ENCODE results near the gene CDK3. TPM values are rescaled to one million over a fixed set of nuclear protein-coding genes. Genes with fewer than 3 reads are reported as not detected.

CDK3 gene
- total and polyA plus RNA-seq, 4 donors, result 3.8 to 16.9 (median 12.1) TPM

DNA sequence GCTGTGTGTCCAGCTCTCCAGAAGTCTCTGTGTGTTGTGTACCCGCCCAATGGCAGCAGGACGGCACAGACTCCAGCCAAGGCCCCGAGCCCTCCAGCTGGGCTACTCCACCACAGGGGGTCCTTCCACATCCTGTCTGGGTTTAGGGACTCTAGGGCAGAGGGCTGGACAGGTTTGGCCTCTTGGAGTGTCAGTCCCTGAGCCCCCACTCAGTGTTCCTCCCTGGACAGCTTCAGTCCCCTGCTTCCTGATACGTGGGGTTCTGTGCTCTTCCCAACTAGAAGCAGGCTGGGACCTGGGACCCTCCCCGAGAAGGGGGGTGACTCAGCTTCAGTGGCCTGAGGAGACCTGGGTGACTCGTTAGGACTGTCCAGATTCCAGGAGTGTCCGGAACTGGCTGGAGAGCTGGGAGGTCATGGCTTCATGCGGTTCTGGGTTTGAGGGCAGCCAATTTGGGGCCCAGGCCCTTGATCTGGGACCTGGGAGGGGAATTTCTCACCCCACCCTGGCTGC, 4.2 kb downstream of the CDK3 start:
- Histone ChIP-seq H3K9me3 (ENCODE audit: control insufficient read depth, insufficient read depth, low read length) (no peaks in the 10 kb centered on the region), H3K27me3 (ENCODE audit: control insufficient read depth, insufficient read depth, low read length) (no peaks in the 10 kb centered on the region), H3K4me1 (ENCODE audit: control insufficient read depth, insufficient read depth, low read length) (peaks cover 11% of the 10 kb centered on the region), H3K27ac (ENCODE audit: low read depth, low read length) (no peak overlapping the region), H3K36me3 (ENCODE audit: control insufficient read depth, insufficient read depth, low read length) (peaks cover 80% of the 10 kb centered on the region), H3K4me3 (ENCODE audit: low read depth, low read length) (no peak overlapping the region)
- WGBS (ENCODE audit: insufficient coverage), result 86% methylated on average over 5 of the region's 8 CpGs
- DNase-seq (ENCODE audit: low read depth in 4 of 6, low spot score in 6 of 6), result no peak

DNA sequence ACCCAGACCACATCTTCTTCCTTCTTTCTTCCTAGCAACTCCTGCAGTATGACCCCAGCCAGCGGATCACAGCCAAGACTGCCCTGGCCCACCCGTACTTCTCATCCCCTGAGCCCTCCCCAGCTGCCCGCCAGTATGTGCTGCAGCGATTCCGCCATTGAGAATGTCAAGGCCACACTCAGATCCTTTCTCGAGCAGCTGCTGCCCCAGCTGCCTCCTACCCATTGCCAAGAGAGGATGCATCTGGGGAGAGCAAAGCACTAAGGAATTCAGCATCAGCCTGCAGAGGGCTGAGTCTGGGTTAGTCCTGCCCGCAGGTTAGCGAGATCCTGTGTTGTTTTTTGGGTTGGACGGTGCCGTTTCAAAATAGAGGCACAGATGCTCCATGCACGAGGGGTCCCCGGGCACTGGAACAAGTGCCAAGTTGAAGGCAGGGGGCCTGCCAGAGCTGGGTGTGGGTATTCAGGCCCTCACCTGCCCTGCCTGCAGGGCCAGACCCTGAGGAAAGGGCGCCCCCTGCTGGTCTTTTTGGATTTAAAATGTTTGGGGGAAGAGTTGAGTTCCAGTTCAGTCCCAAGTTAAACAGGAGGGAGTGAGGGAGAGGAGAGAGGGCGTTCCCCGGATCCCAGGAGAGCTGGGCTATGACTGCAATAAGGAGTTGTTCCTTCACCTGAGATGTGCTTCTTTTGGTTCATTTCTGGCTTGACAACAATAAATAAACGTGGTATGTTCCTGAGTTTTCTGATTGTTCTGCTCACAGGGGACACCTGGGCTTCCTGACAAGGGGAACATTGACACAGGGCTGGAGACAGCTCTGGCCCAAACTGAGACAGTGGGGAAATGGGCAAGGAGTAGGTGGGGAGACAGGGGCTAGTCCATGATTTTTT, 4.9 kb downstream of the CDK3 start:
- WGBS (ENCODE audit: insufficient coverage), result 33% methylated on average over 14 of the region's 16 CpGs
- H3K27ac ChIP-seq (ENCODE audit: low read depth, low read length), result no peak overlapping the region
- peak; percentile 7 to 72 (median 26) for DNase-seq (ENCODE audit: low read depth in 4 of 6, low spot score in 6 of 6)

DNA sequence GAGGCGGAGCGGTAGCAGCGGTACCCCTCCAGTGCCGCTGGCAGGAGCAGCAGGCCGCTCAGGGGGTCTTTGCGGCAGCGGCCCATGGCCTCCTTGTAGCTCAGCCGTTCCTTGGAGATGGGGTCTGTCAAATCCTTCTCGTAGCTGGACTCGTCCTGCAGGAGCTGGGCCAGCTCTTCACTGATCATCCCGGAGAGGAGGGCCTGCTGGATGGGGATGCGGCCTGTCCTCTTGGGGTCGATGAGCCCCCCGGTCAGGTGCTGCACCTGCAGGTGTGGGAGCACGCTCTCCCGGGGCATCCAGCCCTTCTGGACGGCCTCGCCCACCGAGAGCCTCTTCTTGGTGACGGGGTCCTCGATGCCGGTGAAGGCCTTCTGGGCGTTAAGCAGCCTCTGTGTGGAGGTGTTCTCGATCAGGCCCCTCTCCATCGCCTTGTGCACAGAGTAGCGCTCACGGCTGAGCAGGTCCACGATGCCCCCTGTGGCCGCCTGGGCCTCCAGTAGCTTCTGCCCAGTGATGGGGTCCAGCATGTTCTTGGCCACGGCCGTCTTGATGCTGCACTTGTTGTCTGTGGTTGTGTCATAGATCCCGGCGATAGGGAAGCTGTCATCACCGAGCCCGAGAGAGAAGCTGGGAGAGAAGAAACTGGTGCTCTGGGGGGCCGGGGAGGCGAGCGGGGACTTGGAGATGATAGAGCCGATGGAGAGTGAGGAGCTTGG, 6.6 kb downstream of the CDK3 start:
- no peak overlapping the region for H3K27ac ChIP-seq (ENCODE audit: low read depth, low read length)
- 92% methylated on average over 39 of the region's 39 CpGs for WGBS (ENCODE audit: insufficient coverage)
- no peak overlapping the region for H3K4me3 ChIP-seq (ENCODE audit: low read depth, low read length)
- no peaks in the 10 kb centered on the region for H3K27me3 ChIP-seq (ENCODE audit: control insufficient read depth, insufficient read depth, low read length)
- H3K9me3 ChIP-seq (ENCODE audit: control insufficient read depth, insufficient read depth, low read length), result no peaks in the 10 kb centered on the region
- peaks cover 11% of the 10 kb centered on the region for H3K4me1 ChIP-seq (ENCODE audit: control insufficient read depth, insufficient read depth, low read length)
- peaks cover 58% of the 10 kb centered on the region for H3K36me3 ChIP-seq (ENCODE audit: control insufficient read depth, insufficient read depth, low read length)
- DNase-seq (ENCODE audit: low read depth in 4 of 6, low spot score in 6 of 6), result no peak

More for the DNA sequence above, 4.9 kb downstream of the CDK3 start:
- H3K4me1 ChIP-seq (ENCODE audit: control insufficient read depth, insufficient read depth, low read length), result peaks cover 11% of the 10 kb centered on the region
- peaks cover 76% of the 10 kb centered on the region for H3K36me3 ChIP-seq (ENCODE audit: control insufficient read depth, insufficient read depth, low read length)
- H3K9me3 ChIP-seq (ENCODE audit: control insufficient read depth, insufficient read depth, low read length), result no peaks in the 10 kb centered on the region
- H3K27me3 ChIP-seq (ENCODE audit: control insufficient read depth, insufficient read depth, low read length), result no peaks in the 10 kb centered on the region
- no peak overlapping the region for H3K4me3 ChIP-seq (ENCODE audit: low read depth, low read length)

DNA sequence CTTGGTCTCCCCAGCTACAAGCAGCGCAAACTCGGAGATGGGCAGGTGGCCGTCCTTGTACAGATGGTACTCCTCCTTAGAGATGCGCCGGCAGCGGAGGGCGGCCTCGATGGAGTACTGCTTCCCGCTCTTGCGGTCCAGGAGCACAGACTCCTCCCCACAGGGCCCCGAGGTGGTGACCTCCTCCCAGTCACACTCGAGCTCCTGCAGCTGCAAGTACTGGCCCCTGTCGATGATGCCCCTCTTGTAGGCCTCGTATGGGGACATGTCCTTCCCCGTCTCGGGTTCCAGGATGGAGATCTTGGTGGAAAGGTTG, 7.2 kb downstream of the CDK3 start:
- no peak overlapping the region for H3K27ac ChIP-seq (ENCODE audit: low read depth, low read length)
- 91% methylated on average over 15 of the region's 16 CpGs for WGBS (ENCODE audit: insufficient coverage)
- no peak overlapping the region for H3K4me3 ChIP-seq (ENCODE audit: low read depth, low read length)
- H3K9me3 ChIP-seq (ENCODE audit: control insufficient read depth, insufficient read depth, low read length), result no peaks in the 10 kb centered on the region
- H3K27me3 ChIP-seq (ENCODE audit: control insufficient read depth, insufficient read depth, low read length), result no peaks in the 10 kb centered on the region
- peaks cover 53% of the 10 kb centered on the region for H3K36me3 ChIP-seq (ENCODE audit: control insufficient read depth, insufficient read depth, low read length)
- DNase-seq (ENCODE audit: low read depth in 4 of 6, low spot score in 6 of 6), result no peak
- H3K4me1 ChIP-seq (ENCODE audit: control insufficient read depth, insufficient read depth, low read length), result peaks cover 11% of the 10 kb centered on the region

DNA sequence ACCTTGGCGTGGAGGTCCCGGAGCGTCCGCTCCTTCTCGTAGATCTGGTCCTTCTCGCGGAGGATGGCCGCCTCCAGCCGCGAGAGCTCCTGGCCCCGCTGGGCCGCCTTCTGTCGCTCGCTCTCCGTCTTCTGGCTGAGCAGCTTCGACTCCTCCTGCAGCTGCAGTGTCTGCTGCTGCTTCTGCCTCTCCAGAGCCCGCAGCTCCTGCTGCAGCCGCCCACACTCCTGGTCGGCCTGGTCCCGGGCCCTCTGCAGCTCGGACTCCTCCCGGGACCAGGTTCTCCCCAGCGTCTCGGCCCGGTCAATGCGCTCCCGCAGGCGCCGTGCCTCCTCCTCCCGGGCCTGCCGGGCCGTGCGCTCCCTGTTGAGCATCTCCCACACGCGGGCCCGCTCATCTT, 7.6 kb downstream of the CDK3 start:
- Histone ChIP-seq H3K4me3 (ENCODE audit: low read depth, low read length) (no peak overlapping the region), H3K27ac (ENCODE audit: low read depth, low read length) (no peak overlapping the region), H3K9me3 (ENCODE audit: control insufficient read depth, insufficient read depth, low read length) (no peaks in the 10 kb centered on the region), H3K4me1 (ENCODE audit: control insufficient read depth, insufficient read depth, low read length) (peaks cover 11% of the 10 kb centered on the region), H3K36me3 (ENCODE audit: control insufficient read depth, insufficient read depth, low read length) (peaks cover 53% of the 10 kb centered on the region), H3K27me3 (ENCODE audit: control insufficient read depth, insufficient read depth, low read length) (no peaks in the 10 kb centered on the region)
- DNase-seq (ENCODE audit: low read depth in 4 of 6, low spot score in 6 of 6), result no peak
- 95% methylated on average over 36 of the region's 36 CpGs for WGBS (ENCODE audit: insufficient coverage)

DNA sequence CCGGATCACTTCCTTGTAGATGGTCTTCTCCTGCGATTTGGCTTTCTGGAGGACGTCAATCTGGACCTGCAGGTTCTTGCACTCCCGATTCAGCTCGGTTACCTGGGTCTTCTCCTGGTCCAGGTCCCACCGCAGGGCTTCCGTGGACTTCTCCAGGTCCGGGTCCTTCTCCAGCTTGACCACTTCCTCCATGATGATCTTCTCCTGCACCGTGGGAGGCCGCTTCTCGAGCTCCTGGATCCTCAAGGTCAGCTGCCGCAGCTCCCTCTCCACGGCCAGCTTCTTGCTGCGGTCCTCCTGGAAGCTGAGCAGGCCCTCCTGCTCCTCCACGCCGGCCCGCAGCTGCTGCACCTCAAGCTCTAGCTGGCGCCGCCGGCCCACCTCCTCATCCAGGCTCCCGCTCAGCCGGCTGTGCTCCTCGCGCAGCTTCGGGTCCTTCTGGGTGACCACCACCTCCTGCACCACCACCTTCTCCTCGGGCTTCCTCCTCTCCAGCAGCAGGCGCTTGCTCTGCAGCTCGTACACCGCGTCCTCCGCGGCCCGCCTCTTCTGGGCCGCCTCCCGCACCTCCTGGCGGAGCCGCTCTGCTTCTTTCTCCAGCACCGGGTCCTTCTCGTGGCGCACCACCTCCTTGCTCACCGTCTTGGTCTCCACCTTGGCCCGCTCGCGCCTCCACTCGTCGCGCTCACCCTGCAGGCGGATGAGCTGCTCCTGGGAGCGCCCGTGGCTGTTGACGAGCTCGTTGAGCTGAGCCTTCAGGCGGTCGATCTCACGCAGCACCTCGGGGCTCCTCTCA, 8.2 kb downstream of the CDK3 start:
- WGBS (ENCODE audit: insufficient coverage), result 93% methylated on average over 55 of the region's 56 CpGs
- no peak for DNase-seq (ENCODE audit: low read depth in 4 of 6, low spot score in 6 of 6)
- H3K9me3 ChIP-seq (ENCODE audit: control insufficient read depth, insufficient read depth, low read length), result no peaks in the 10 kb centered on the region

DNA sequence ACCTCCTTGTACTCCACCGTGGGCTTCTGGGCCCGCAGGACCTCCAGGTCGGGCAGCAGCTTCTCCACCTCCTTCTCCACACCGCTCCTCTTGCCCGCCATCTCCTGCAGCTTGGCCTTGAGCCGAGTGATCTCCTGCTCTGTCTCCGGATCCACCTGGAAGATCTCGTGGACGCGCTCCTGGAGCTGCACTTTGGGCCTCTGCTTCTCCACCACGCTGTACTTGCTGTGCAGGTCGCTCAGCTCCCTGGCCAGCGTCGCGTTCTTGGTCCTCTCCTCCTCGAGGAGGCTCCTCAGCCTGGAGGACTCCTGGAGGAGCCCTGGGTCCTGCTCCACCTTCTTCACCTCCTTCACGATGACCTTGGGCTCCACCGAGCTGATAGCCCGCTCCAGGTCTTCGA, 8.8 kb downstream of the CDK3 start:
- no peak overlapping the region for H3K4me3 ChIP-seq (ENCODE audit: low read depth, low read length)
- H3K4me1 ChIP-seq (ENCODE audit: control insufficient read depth, insufficient read depth, low read length), result peaks cover 16% of the 10 kb centered on the region
- H3K9me3 ChIP-seq (ENCODE audit: control insufficient read depth, insufficient read depth, low read length), result no peaks in the 10 kb centered on the region
- WGBS (ENCODE audit: insufficient coverage), result 93% methylated on average over 20 of the region's 20 CpGs
- peaks cover 46% of the 10 kb centered on the region for H3K36me3 ChIP-seq (ENCODE audit: control insufficient read depth, insufficient read depth, low read length)
- H3K27ac ChIP-seq (ENCODE audit: low read depth, low read length), result no peak overlapping the region
- no peaks in the 10 kb centered on the region for H3K27me3 ChIP-seq (ENCODE audit: control insufficient read depth, insufficient read depth, low read length)
- DNase-seq (ENCODE audit: low read depth in 4 of 6, low spot score in 6 of 6), result no peak

More for the DNA sequence above, 8.2 kb downstream of the CDK3 start:
- no peak overlapping the region for H3K27ac ChIP-seq (ENCODE audit: low read depth, low read length)
- peaks cover 11% of the 10 kb centered on the region for H3K4me1 ChIP-seq (ENCODE audit: control insufficient read depth, insufficient read depth, low read length)
- no peak overlapping the region for H3K4me3 ChIP-seq (ENCODE audit: low read depth, low read length)
- peaks cover 52% of the 10 kb centered on the region for H3K36me3 ChIP-seq (ENCODE audit: control insufficient read depth, insufficient read depth, low read length)
- H3K27me3 ChIP-seq (ENCODE audit: control insufficient read depth, insufficient read depth, low read length), result no peaks in the 10 kb centered on the region

DNA sequence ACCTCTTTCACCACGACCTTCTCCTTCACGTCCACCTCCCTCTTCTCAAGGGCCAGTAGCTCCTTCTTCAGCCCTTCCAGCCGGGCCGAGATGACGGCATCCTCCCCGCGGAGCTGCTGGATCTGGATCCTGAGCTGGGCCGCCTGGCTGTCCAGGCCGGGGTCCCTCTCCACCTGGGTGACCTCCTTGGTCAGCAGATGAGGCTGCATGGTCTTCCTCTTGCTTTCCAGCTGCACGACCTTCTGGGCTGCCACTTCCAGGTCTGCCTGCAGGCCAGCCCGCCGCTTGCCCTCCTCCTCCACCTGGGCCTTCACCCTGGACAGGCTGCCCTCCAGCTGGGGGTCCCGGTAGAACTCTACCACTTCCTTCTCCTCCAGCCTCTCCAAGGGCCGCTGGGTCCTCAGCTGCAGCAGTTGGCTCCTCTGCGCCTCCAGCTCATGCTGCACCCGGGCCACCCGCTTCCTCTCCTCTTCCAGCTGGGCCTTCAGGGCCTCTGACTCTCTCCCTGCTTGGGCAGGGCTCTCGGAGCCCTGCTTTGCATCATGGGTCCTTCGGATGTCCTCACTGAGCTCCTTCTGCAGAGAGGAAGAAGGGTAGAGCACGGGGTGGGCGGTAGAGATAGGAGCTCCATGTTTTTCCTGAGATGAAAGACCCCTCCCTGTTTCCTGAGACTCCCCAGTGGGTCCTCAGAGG, 9.5 kb downstream of the CDK3 start:
- Histone ChIP-seq H3K27me3 (ENCODE audit: control insufficient read depth, insufficient read depth, low read length) (no peaks in the 10 kb centered on the region), H3K27ac (ENCODE audit: low read depth, low read length) (no peak overlapping the region), H3K4me3 (ENCODE audit: low read depth, low read length) (no peak overlapping the region), H3K36me3 (ENCODE audit: control insufficient read depth, insufficient read depth, low read length) (peaks cover 39% of the 10 kb centered on the region), H3K9me3 (ENCODE audit: control insufficient read depth, insufficient read depth, low read length) (no peaks in the 10 kb centered on the region), H3K4me1 (ENCODE audit: control insufficient read depth, insufficient read depth, low read length) (peaks cover 18% of the 10 kb centered on the region)
- no peak for DNase-seq (ENCODE audit: low read depth in 4 of 6, low spot score in 6 of 6)
- 88% methylated on average over 19 of the region's 21 CpGs for WGBS (ENCODE audit: insufficient coverage)

DNA sequence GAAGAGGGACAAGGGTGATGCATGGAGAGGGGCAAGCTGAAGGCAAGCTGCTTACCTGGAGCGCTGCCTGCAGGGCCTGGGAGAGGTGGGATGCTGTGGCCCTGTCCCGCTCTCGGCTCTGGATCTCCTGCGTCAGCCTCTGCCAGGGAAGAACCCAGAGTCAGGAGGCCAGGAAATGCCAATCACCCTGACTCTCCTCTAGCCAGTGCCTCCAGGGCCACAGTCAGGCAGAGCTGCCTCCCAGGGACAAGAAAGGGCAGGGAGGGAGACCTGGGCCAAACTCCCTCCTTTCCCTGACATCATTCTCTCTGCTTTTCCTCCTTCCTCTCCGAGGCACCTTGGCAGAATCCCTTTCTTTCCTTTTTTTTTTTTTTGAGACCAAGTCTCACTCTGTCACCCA, 11.3 kb downstream of the CDK3 start:
- 91% methylated on average over 5 of the region's 5 CpGs for WGBS (ENCODE audit: insufficient coverage)
- Histone ChIP-seq H3K27me3 (ENCODE audit: control insufficient read depth, insufficient read depth, low read length) (no peaks in the 10 kb centered on the region), H3K9me3 (ENCODE audit: control insufficient read depth, insufficient read depth, low read length) (no peaks in the 10 kb centered on the region), H3K27ac (ENCODE audit: low read depth, low read length) (no peak overlapping the region), H3K36me3 (ENCODE audit: control insufficient read depth, insufficient read depth, low read length) (peaks cover 26% of the 10 kb centered on the region), H3K4me1 (ENCODE audit: control insufficient read depth, insufficient read depth, low read length) (peaks cover 10% of the 10 kb centered on the region), H3K4me3 (ENCODE audit: low read depth, low read length) (no peak overlapping the region)
- DNase-seq (ENCODE audit: low read depth in 4 of 6, low spot score in 6 of 6), result no peak
